GM21723 (cell line): Measurements from ENCODE around the gene SLC16A12.
"Not testable (repeated sequence)": the region's sequence is repeated elsewhere in the genome, so short reads cannot be mapped to it uniquely, and the experiment has no call there.

Experiments
- ATAC-seq: cut with Tn5 transposase; IDR thresholded peaks from one replicate; pipeline ENCODE4 v1.9.1; 2021; ENCODE audit warnings: mild to moderate bottlenecking, moderate library complexity; ENCODE audit not compliant: unreplicated experiment

Gene SLC16A12

DNA sequence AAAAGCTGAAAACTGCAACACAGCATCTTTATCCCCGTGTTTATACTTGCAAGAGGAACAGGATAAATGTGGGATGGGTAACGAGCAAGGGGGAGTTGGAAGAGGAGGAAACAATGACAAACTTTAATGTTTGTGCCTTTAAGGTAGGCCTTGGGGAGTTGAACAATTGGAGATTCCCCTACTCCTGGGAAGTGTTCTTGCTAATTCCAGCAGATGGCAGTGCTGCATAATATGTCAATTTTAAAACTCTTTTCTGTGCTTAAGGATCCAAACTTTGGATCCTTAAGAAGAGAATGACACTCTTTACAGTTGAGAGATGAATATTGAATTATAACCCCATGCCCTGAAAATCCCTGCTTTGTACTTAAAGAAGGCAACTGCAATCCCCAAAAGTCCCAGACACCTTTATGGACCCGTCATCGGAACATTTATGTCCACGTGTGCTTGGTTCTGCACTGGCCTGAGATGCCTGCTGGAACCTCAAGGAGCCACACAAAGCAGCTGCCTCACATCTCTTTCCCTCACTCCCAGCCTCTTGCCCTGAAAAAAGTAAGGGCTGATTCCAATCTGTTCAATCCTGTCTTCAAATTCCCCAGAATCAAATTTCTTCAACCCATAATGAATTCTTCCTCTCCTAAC is 109.0 kb downstream of the SLC16A12 start:
- no peak for ATAC-seq

DNA sequence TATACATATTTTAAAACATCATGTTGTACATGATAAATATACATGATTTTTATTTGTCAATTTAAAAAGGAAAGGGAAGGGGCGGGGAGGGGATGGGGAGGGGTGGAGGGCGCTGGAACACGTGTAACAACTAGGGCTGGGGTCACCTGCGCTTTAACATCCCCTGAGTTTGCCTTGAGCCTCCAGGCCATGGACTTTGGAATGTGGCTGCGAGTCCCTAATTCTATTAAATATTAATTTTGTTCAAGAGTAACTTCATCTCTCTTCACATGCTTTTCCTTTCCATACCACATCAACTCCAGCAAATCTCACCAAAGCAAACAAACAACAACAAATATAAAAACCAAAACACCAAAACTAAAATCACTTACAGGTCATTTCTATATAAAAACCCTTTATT is 110.4 kb downstream of the SLC16A12 start:
- no peak for ATAC-seq

DNA sequence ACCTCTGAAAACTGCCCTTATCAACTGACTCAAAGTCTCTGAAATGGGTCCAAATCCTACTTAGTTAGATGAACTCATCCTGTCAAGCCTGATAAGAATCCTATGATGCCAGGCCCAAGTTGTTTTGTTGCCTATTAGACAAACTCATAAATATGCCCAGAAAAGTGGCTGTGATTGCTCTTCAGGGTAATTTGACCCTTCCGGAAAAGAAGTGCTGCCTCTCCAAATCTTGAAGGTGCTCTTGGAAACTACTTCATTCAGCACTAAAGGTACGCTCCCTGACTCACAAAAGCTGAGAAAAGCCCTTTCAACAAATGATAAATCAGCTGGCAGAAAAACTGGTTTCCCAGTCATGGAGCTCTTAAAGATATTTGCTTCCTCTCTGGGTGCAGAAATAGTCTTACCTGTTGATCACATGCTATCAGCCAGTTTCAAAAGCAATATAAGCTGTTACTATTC is 114.3 kb downstream of the SLC16A12 start:
- no peak for ATAC-seq

DNA sequence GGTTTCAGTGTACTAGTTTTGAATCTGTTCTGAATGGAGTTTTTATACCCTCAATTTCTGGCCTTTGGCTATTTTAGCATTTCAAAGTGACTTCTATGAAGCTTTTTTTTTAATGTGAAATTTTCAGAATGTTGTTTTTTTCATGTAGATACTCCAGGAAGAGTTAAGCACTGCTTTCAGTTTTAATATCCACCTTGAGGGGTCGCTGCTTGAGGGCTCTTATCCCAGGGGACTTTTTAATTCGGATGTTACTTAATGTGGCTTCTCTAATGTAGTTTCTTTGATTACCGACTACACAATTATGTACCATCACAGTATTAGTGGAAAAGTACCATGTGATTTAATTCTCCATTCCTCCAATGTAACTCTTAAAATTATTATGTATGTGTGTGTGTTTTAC is 115.8 kb downstream of the SLC16A12 start:
- no peak for ATAC-seq

DNA sequence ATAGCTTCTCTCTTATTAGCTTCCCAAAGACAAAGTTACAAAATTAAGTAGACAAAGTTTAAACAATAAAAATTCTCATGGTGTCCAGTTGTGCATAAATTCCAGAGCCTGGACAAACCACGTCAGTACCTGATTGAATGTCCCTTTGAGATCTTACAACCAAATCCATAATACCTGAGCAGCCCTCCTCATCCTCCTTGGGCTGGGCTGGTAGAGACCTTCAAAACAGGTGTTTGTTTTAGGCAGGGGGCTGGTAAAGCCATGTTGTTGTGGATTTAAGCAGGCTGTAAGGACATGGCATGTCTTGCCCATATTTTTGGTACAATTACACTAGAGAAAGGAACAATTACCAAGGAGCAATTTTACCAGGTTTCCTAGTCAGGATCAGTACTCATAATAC is 118.9 kb downstream of the SLC16A12 start:
- ATAC-seq = no peak

DNA sequence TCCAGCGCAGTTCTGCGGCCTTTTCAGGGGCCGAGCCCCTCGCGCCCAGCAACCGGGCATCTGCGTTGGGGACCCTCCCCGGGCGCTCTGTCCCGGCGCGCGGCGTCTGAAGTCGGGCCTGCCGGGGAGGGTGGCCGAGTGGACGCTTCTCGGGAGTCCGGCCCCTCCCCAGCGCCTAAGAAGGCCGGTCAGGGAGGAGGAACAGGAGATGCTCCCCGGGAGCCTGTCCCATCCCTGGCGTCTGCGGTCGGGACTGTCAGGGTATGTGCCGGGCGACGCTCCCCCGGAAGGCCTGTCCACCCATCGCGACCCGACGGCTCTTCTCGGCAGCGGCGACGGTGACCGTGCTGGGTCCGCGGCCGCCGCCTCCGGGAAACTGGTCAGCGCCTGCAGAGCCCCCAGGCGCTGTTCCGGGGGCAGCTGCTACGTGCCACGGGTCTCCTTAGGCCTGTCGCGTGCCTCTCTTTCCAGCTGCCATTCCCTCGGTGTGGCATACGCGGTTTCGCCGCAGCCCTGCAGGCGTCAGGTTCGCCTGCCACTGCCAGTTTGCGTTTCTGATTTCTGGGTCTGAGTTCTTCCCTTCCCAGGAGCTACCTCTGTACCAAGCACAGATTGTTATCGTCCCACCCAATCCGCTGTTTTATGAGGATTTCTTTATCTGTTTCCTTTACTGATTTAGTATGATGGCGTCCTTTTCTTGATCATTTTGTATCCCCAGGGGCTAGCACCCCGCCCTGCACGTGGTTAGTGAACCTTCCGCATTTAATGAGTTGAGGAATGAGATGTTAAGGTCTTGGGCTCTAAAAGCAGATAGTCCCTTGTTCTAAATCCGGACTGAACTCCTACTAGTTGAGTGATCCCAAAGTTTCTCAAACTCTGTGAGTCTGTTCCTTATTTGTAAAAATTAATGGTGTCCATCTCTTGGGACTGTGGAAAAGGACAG is 120.2 kb downstream of the SLC16A12 start:
- ATAC-seq = peak; percentile 44

DNA sequence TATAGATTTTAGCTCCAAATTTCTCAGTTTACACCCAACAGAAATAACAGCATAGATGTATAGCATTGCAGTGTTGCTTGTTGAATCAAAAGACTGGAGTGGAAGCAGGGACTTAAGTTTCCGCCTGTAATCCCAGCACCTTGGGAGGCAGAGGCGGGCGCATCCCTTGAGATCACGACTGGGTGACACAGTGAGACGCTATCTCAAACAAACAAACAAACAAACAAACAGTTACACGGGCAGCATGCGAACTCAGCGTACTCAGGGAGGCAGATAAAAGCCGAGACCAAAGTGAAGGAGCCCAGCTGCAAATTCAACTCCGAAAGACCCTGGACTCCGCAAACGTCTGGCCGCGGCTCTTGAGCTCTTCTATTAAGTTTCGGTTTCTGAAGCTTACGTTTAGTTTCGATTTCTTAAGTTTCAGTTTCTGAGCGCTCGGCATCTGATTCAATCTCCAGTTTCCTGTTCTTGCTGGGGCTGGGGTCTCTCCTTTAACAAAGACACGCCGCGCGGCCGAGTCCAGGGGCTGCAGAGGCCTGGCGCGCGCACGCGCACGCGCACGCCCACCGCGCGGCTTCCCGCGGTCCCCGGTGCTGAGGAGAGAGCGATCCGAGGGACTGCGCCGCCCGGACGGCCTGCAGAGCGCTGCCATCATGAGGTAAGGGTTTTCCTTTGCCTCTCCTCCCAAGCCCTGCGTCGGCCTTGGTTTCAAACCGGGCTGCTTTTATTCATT is 121.1 kb downstream of the SLC16A12 start, which contains the start of gene IFIT5:
IFIT5 (plus strand) TSS at position 423 of the 733 bp plus-strand sequence; CDS start at position 654, 231 bp downstream.
- ATAC-seq = peak; percentile 83

DNA sequence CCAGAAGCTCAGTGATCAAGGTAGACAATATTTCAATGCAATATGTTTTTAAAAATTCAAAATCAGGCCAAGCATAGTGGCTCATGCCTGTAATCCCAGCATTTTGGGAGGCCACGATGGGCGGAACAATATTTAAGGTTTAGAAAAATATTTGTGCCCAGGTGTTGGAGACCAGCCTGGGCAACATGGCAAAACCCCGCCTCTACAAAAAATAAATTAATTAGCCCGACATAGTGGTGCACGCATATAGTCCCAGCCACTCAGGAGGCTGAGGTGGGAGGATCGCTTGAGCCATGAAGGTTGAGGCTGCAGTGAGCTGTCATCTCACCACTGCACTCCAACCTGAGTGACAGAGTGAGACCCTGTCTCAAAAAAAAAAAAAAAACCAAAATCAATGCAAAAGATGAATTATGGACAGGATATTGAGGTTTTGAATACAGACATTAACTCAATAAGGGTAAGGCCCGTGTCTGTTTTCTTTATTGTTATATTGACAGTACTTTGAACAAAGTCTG is 121.9 kb downstream of the SLC16A12 start:
- ATAC-seq = no peak

DNA sequence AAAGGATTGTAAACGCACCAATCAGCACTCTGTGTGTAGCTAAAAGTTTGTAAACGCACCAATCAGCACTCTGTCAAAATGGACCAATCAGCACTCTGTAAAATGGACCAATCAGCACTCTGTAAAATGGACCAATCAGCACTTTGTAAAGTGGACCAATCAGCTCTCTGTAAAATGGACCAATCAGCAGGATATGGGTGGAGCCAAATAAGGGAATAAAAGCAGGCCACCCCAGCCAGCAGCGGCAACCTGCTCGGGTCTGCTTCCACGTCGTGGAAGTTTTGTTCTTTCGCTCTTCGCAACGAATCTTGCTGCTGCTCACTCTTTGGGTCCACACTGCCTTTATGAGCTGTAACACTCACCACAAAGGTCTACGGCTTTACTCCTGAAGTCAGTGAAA is 123.1 kb downstream of the SLC16A12 start:
- ATAC-seq = not testable (repeated sequence)

DNA sequence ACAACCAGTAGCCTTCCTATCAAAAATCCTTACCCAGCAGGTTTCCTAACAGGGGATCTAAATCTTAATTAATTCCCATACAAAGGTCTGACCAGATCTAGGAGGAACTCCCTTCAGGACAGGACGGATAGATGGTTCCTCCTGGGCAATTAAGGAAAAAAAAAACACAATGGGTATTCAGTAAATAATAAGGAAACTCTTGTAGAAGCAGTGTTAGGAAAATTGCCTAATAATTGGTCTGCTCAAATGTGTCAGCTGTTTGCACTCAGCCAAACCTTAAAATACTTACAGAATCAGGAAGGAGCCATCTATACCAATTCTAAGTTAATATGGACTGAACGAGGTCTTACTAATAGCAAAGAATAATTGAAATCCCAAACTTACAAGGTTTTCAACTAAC is 124.3 kb downstream of the SLC16A12 start:
- ATAC-seq = not testable (repeated sequence)

DNA sequence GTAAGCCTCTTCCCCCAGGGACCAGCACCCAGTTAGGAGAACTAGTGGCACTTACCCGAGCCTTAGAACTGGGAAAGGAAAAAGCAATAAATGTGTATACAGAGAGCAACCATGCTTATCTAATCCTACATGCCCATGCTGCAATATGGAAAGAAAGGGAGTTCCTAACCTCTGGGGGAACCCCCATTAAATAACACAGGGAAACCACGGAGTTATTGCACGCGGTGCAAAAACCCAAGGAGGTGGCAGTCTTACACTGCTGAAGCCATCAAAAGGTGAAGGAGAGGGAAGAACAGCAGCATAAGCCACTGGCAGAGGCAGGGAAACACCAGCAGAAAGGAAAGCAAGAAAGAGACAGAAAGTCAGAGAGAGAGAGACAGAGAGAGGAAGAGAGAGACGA is 124.8 kb downstream of the SLC16A12 start:
- ATAC-seq = not testable (repeated sequence)

DNA sequence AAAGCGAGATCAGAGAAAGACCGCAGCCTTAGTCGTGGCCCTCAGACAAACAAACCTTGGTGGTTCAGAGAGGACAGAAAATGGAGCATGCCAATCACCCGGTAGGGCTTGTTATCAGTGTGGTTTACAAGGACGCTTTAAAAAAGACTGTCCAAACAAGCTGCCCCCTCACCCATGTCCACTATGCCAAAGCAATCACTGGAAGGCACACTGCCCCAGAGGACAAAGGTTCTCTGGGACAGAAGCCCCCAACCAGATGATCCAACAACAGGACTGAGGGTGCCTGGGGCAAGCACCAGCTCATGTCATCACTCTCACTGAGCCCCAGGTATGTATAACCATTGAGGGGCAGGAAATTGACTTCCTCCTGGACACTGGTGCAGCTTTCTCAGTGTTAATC is 126.1 kb downstream of the SLC16A12 start:
- not testable (repeated sequence) for ATAC-seq

DNA sequence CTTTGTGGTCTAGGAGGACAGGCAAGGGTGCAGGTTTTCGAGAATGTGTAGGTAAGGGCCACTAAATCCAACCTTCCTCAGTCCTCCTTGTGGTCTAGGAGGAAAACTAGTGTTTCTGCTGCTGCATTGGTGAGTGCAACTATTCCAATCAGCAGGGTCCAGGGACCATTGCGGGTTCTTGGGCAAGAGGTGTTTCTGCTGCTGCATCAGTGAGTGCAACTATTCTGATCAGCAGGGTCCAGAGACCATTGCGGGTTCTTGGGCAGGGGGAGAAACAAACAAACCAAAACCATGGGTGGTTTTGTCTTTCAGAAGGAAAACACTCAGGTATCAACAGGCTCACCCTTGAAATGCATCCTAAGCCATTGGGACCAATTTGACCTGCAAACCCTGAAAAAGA is 127.6 kb downstream of the SLC16A12 start:
- not testable (repeated sequence) for ATAC-seq

DNA sequence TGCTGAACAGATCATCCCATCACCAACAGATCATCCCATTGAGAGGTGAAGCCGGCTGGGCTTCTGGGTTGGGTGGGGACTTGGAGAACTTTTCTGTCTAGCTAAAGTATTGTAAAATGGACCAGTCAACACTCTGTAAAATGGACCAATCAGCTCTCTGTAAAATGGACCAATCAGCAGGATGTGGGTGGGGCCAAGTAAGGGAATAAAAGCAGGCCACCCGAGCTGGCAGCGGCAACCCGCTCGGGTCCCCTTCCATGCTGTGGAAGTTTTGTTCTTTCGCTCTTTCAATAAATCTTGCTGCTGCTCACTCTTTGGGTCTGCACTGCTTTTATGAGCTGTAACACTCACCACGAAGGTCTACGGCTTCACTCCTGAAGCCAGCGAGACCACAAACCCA is 129.2 kb downstream of the SLC16A12 start:
- not testable (repeated sequence) for ATAC-seq

DNA sequence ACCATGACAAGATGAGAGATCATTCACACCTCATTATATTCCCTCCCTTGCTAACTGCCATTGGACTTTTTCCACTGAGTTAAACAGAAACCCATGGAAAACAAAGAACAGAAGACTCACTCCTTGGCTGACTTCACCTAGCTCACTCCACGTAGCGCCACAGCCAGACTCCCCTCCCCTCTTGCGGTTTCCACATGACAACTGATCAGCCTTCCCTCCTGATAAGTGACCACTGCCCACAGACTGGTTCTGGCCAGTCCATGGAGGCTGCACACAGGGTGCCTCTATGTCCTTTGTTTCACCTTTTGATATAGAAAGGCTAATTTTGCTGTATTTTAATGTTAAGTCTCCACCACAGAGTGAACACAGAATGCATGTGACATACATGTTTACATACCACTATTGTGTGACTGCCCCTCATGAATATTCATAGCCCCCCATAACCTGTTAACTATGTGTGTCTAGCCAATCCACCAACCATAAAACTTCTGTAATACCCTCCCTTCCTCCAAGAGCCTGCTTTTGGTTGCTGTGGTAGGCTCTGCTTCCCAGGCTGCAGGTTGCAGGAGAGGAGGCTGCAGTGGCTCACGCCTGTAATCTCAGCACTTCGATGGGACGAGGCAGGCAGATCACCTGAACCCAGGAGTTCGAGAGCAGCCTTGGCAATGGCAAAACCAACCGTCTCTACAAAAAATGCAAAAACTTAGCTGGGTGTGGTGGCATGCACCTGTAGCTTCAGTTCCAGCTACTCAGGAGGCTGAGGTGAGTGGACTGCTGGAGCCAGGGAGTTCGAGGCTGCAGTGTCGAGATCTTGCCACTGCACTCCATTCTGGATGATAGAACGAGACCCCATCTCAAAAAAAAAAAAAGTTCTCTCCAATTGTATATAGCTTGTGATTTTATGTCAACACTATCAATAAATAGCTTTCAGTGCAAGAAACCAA is 131.0 kb downstream of the SLC16A12 start:
- no peak for ATAC-seq

DNA sequence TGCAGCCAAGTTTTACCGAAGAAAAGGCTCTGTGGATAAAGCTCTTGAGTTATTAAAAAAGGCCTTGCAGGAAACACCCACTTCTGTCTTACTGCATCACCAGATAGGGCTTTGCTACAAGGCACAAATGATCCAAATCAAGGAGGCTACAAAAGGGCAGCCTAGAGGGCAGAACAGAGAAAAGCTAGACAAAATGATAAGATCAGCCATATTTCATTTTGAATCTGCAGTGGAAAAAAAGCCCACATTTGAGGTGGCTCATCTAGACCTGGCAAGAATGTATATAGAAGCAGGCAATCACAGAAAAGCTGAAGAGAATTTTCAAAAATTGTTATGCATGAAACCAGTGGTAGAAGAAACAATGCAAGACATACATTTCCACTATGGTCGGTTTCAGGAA is 132.4 kb downstream of the SLC16A12 start:
- no peak for ATAC-seq

DNA sequence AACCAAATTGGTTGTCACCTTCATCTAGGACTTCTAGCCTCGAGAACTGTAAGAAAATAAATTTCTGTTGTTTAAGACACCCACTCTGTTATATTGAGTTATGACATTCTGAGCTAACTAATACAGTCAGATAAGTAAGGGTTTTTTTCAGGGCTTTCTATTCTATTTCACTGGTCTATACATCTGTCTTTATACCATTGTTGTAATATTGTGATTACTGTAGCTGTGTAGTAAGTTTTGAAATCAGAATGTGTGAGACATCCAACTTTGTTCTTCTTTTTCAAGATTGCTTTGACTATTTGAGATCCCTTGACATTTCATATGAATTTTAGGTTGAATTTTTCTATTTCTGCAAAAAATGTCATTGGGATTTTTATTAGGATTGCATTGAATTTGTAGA is 135.4 kb downstream of the SLC16A12 start:
- ATAC-seq = no peak

DNA sequence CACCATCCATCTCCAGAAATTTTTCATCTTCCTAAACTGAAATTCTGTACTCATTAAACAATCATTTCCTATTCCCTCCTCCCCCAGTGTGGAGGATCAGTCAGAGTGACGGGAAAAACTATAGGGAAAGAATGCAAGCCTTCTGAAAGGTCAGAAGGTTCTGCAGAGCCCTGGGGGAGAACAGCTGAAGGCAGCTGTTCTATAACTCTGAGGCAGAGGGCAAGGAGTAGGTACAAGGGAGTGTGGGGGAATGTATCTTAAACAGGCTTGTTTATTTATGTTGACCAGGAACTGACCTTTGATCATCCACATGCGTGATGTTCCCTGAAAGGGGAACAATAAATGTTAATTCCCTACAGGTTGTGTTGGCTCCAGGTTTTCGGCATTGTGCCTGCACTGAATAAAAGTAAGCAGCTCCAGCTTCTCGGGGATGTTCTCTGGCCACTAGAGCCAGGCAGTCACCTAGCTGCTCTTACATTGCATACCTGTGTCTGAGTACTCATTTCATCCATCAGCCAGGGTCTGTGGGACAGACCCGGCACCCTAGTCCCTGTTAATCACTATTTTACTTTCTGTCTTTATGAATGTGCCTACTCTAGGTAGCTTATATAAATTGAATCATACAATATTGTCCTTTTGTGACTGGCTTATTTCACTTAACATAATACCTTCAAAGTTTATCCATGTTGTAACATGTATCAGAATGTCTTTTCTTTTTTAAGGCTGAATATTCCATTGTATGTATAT is 137.2 kb downstream of the SLC16A12 start:
- ATAC-seq = no peak

DNA sequence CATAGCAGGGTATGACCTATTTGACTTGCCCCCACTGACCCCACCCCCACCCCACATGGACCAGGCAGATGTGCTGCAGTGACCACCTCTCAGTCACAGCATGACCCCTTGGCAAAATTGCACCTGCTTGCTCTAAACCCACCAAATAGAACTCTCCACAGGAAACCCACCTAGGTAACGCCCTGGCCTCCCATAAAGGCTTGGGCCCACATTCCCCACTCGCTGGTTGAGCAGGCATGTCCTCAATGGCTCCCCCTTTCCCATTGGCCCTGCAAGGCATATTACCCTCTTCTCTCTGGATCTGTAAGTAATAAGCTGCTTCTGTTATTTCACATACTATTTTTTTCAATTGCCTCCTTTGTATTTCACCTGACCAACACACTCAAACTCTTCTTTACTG is 140.3 kb downstream of the SLC16A12 start:
- ATAC-seq = no peak
